ENCODE measurements around the gene RASSF8. TPM values are rescaled to one million over a fixed set of nuclear protein-coding genes. Genes with fewer than 3 reads are reported as not detected.

RASSF8 gene
- total and polyA plus RNA-seq, 2 of the 8 experiments (the other 6 are each of a cell fraction or from before 2014, with no cell fraction given), result 6.4 to 46.7 TPM

GRCh38 chr12:25984759-25985158 lies 26.3 kb downstream of the RASSF8 start:
- 81% methylated on average over 2 of the region's 2 CpGs; no CpG with 5 or more reads in 1 of the 2 experiments for WGBS, 2 experiments (ENCODE audit: extremely low coverage in 1 of 2, insufficient coverage in 1 of 2, insufficient read length in 1 of 2, insufficient replicate concordance in 2 of 2, low coverage in 1 of 2, low lambda C conversion rate in 2 of 2, missing lambda C conversion rate in 1 of 2)
- H3K79me2 ChIP-seq (ENCODE audit: control insufficient read depth in 1 of 2, insufficient read depth in 2 of 2, low read length in 2 of 2), result peaks cover 3 to 95% of the 10 kb centered on the region in 2 experiments
- 0 out of 4 replicates have a peak overlapping the region, but pooled peaks of 1 of the 2 experiments have one; percentile 3 for H3K4me2 ChIP-seq (ENCODE audit: insufficient read depth in 1 of 2, low read depth in 2 of 2, low read length in 2 of 2)
- H3K23ac ChIP-seq (ENCODE audit: insufficient read length), result no peak overlapping the region
- no peak overlapping the region for H4K5ac ChIP-seq (ENCODE audit: insufficient read length, low read depth, low read length)
- no peak overlapping the region for H3K14ac ChIP-seq (ENCODE audit: insufficient read length)
- no peak overlapping the region for H2BK12ac ChIP-seq (ENCODE audit: low read depth, low read length)
- no peak overlapping the region for H3K4ac ChIP-seq (replicated peaks; ENCODE audit: insufficient read length, low read depth, low read length)
- H4K91ac ChIP-seq (replicated peaks; ENCODE audit: insufficient read length, low read length), result no peak overlapping the region
- H2BK120ac ChIP-seq (replicated peaks; ENCODE audit: low read depth, low read length), result no peak overlapping the region
- no peak for DNase-seq (ENCODE audit: low read depth in 1 of 2, low spot score in 2 of 2)
- no peak overlapping the region for H2BK20ac ChIP-seq (ENCODE audit: low read length)
- H2AK5ac ChIP-seq (ENCODE audit: low read depth, low read length), result no peak overlapping the region
- H4K20me1 ChIP-seq (replicated peaks in 1 of 2; ENCODE audit: control insufficient read depth in 1 of 2, insufficient read depth in 2 of 2, low read length in 2 of 2), result peaks cover 0 to 2% of the 10 kb centered on the region in 2 experiments
- no peaks in the 10 kb centered on the region for H3K27me3 ChIP-seq (replicated peaks in 1 of 4; ENCODE audit: control insufficient read depth in 3 of 4, extremely low read depth in 1 of 4, insufficient read depth in 3 of 4, low read length in 3 of 4)
- no peak overlapping the region for H3K18ac ChIP-seq (ENCODE audit: extremely low read depth, low read length)
- ChIA-PET CTCF (ENCODE audit: partially characterized antibody) (interaction anchor here (1.5 to 5.2 kb wide), 2 partner anchors 8 to 13 kb away, joined by 4 to 33 read pairs; no protein-coding TSS in a partner anchor), POLR2A (ENCODE audit: partially characterized antibody) (interaction anchor here (2.3 kb wide), 1 partner anchor 25 kb away, joined by 10 read pairs; the partner anchor contains the start of gene RASSF8)
- no peaks in the 10 kb centered on the region for H3K9me3 ChIP-seq (ENCODE audit: insufficient read depth in 2 of 2, low read depth in 1 of 2, low read length in 1 of 2)
- H3K36me3 ChIP-seq (ENCODE audit: control insufficient read depth in 2 of 4, insufficient read depth in 4 of 4, low read length in 3 of 4), result no peaks in the 10 kb centered on the region
- no peak overlapping the region; a peak in 1 of 7 replicates for H3K9ac ChIP-seq (replicated peaks in 1 of 4; ENCODE audit: extremely low read depth in 1 of 4, low read depth in 3 of 4, low read length in 3 of 4)
- no peak overlapping the region for H2AFZ ChIP-seq (ENCODE audit: low read length)
- H3K4me1 ChIP-seq (replicated peaks in 1 of 4; ENCODE audit: control insufficient read depth in 3 of 4, insufficient read depth in 4 of 4, low read length in 3 of 4), result peaks cover under 1 to 17% (median 9%) of the 10 kb centered on the region in 4 experiments; a peak in 5 of 7 replicates
- H4K8ac ChIP-seq (ENCODE audit: extremely low read depth, insufficient read depth, low read length), result no peak overlapping the region
- no peak overlapping the region for H3K56ac ChIP-seq (replicated peaks; ENCODE audit: insufficient read length, low read depth, low read length)
- no peak for FAIRE-seq
- H3K27ac ChIP-seq (ENCODE audit: low read depth, low read length), result no peak overlapping the region
- H3K4me3 ChIP-seq (ENCODE audit: extremely low read depth in 1 of 4, insufficient read depth in 2 of 4, low read depth in 3 of 4, low read length in 4 of 4), result no peak overlapping the region
- no peak overlapping the region for H2BK5ac ChIP-seq (ENCODE audit: low read depth, low read length)
- H2BK15ac ChIP-seq (ENCODE audit: low read length), result no peak overlapping the region
- peaks cover 6% of the 10 kb centered on the region for H3K79me1 ChIP-seq (ENCODE audit: low read depth, low read length)
- H3K23me2 ChIP-seq (ENCODE audit: low read depth, low read length), result no peaks in the 10 kb centered on the region
- no peak for TF ChIP-seq SP2 (IDR thresholded peaks at IDR 0.05; ENCODE audit: low read length)
- no peak for TF ChIP-seq BACH1 (IDR thresholded peaks at IDR 0.05; ENCODE audit: low read length)
- TF ChIP-seq CBX8 (IDR thresholded peaks at IDR 0.05; ENCODE audit: borderline replicate concordance, low read depth, low read length), result no peak
- no peak for TF ChIP-seq SP4 (IDR thresholded peaks at IDR 0.05; ENCODE audit: low read length)
- TF ChIP-seq USF2 (IDR thresholded peaks at IDR 0.05; ENCODE audit: low read length), result no peak
- no peak for TF ChIP-seq CEBPB (IDR thresholded peaks at IDR 0.05; ENCODE audit: low read depth, low read length)
- TF ChIP-seq E2F6 (IDR thresholded peaks at IDR 0.05), result no peak
- no peak for TF ChIP-seq SIX5 (IDR thresholded peaks at IDR 0.05; ENCODE audit: low read depth, low read length)
- TF ChIP-seq TBP (IDR thresholded peaks at IDR 0.05; ENCODE audit: low read depth, low read length), result no peak
- TF ChIP-seq RXRA (IDR thresholded peaks at IDR 0.05; ENCODE audit: insufficient read depth, low read depth, low read length), result no peak
- no peak for TF ChIP-seq RBBP5 (IDR thresholded peaks at IDR 0.05; ENCODE audit: borderline replicate concordance, low read depth, low read length)
- no peak for TF ChIP-seq ZNF274 (IDR thresholded peaks at IDR 0.05; ENCODE audit: borderline replicate concordance, extremely low read depth, low read length)
- TF ChIP-seq YY1 (IDR thresholded peaks at IDR 0.05; ENCODE audit: low read depth, low read length), result no peak
